Measurements from ENCODE around the gene NEO1.

Gene NEO1

DNA sequence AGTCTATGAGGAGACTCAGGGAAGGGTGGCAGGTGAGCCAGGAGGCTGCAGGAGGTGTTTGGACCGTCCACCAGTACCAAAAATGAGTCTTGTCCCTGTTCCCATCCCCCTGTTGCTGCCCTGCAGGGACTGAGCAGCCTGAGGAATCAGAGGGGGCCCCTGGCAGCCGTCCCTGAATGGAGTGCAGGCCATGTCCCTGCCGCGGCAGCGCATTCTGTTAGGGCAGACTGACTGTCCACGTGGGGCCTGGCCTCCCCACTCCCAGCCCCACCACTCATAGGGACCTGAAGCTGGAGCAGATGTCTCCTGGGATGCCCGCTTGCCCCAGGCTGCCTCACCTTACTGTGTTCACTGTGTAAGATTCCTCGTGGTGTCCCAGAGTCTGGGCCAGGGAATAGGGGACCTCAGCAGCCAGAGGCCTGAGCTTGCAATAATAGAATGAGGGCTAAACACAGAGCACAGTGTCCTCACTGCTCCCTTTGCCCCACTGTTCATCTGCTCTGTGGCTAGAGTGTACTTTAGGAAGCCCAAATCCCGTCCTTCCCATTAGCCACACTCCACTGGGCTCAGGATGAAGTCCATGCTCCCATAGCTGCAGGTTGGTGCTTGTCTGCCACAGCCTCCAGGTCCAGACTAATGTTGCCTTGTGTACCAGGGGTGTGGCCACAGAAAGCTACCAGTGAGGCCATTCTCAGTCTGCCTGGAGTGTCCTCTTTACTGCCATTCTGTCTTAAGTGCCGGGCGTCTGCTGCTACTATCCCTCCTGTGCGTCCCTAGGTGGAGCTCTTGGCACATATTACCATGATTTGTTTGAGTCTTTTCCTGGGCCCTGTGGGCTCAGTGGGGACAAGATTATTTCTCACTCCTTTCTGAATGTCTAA is 253.3 kb downstream of the NEO1 start:
- no peak overlapping the region for H3K4me2 ChIP-seq (ENCODE audit: low read length)
- no peak overlapping the region for H3K4me3 ChIP-seq (ENCODE audit: low read length)
- no peaks in the 10 kb centered on the region for H3K27me3 ChIP-seq (ENCODE audit: control insufficient read depth, insufficient read depth, low read length)
- no peak overlapping the region for H3K9ac ChIP-seq (ENCODE audit: low read depth, low read length)
- no peaks in the 10 kb centered on the region for H3K4me1 ChIP-seq (ENCODE audit: control insufficient read depth, insufficient read depth, low read length)
- H3K36me3 ChIP-seq (ENCODE audit: insufficient read depth, low read length) = no peaks in the 10 kb centered on the region
- no peaks in the 10 kb centered on the region for H3K9me3 ChIP-seq (replicated peaks; ENCODE audit: low read length)

DNA sequence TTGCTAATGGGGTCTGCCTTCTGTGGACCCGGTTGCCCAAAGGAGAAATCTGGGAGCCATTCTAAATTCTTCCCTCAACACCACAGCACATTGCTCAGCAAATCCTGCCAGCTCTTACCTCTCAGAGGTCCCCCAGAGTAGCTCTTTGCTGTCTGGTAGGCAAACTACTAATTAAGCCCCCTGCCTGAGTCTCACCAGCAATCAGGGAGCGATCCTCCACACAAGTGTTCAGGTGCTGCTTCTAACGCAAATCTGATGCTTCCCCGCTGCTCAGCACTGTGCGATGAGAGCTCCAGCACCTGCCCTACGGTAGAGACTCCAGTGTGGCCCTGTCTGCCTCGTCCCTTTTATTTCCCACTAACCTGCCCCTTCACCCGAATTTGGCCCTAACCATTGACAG is 256.0 kb downstream of the NEO1 start:
- Histone ChIP-seq H3K4me2 (ENCODE audit: low read length) (no peak overlapping the region), H3K36me3 (ENCODE audit: insufficient read depth, low read length) (no peaks in the 10 kb centered on the region), H3K4me3 (ENCODE audit: low read length) (no peak overlapping the region), H3K9me3 (replicated peaks; ENCODE audit: low read length) (no peaks in the 10 kb centered on the region), H3K4me1 (ENCODE audit: control insufficient read depth, insufficient read depth, low read length) (no peaks in the 10 kb centered on the region), H3K9ac (ENCODE audit: low read depth, low read length) (no peak overlapping the region), H3K27me3 (ENCODE audit: control insufficient read depth, insufficient read depth, low read length) (no peaks in the 10 kb centered on the region)

DNA sequence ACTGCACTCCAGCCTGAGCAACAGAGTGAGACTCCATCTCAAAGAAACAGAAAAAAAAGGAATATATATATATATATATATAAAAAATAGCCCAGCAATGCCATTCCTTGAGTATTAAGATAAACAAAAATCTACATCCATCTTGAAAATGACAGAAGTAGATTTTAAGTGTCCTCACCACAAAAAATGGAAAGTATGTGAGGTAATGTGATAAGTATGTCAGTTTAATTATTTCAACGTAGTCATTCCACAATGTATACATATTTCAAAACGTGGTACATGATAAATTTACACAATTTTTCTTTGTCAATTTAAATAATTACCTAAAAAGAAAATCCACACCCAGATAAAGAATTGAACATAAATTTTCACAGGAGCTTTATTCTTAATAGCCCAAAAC is 261.6 kb downstream of the NEO1 start:
- Histone ChIP-seq H3K4me3 (ENCODE audit: low read length) (no peak overlapping the region), H3K4me1 (ENCODE audit: control insufficient read depth, insufficient read depth, low read length) (no peaks in the 10 kb centered on the region), H3K27me3 (ENCODE audit: control insufficient read depth, insufficient read depth, low read length) (peaks cover 3% of the 10 kb centered on the region), H3K9me3 (replicated peaks; ENCODE audit: low read length) (no peaks in the 10 kb centered on the region), H3K9ac (ENCODE audit: low read depth, low read length) (no peak overlapping the region), H3K4me2 (ENCODE audit: low read length) (no peak overlapping the region), H3K36me3 (ENCODE audit: insufficient read depth, low read length) (no peaks in the 10 kb centered on the region)

DNA sequence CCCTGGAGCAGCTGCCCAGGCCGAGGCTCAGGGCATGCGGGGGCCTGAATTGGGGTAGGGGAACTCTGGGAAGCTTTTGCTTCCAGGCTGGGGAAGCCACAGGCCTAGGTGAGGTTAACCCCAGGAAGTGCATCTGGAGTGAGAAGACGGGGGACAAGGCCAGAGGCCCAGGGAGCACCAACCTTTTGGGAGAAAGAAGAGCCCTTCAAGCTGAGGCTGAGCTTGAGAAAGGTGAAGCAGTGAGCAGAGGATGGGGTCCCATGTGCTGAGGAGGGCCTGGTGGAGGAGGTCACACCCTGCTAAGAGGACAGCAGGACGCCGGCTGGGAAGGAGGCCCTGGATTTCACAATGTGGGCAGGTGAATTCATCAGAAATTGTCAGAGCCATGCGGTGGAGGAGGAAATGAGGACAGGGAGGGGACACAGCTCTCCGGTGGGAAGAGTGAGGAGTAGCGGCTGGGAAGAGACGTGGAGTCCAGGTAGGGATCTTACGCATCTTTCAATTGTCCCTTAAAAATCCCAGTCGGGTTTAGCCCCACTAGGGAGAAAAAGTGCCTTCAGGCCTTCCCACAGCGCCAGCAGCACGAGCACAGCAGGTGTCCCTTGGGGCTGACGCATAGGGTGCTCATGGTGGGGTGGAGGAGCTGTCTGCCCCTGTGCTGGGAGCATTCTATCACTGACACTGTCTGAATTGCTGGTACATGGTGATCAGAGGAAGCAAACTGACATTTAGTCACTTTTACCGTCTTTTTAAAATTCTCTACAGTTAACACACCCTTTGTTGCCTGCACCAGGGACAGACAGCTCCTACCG is 265.6 kb downstream of the NEO1 start:
- Histone ChIP-seq H3K27me3 (ENCODE audit: control insufficient read depth, insufficient read depth, low read length) (peaks cover 16% of the 10 kb centered on the region), H3K9me3 (replicated peaks; ENCODE audit: low read length) (no peaks in the 10 kb centered on the region), H3K36me3 (ENCODE audit: insufficient read depth, low read length) (no peaks in the 10 kb centered on the region), H3K9ac (ENCODE audit: low read depth, low read length) (no peak overlapping the region), H3K4me3 (ENCODE audit: low read length) (no peak overlapping the region), H3K4me2 (ENCODE audit: low read length) (no peak overlapping the region), H3K4me1 (ENCODE audit: control insufficient read depth, insufficient read depth, low read length) (no peaks in the 10 kb centered on the region)

DNA sequence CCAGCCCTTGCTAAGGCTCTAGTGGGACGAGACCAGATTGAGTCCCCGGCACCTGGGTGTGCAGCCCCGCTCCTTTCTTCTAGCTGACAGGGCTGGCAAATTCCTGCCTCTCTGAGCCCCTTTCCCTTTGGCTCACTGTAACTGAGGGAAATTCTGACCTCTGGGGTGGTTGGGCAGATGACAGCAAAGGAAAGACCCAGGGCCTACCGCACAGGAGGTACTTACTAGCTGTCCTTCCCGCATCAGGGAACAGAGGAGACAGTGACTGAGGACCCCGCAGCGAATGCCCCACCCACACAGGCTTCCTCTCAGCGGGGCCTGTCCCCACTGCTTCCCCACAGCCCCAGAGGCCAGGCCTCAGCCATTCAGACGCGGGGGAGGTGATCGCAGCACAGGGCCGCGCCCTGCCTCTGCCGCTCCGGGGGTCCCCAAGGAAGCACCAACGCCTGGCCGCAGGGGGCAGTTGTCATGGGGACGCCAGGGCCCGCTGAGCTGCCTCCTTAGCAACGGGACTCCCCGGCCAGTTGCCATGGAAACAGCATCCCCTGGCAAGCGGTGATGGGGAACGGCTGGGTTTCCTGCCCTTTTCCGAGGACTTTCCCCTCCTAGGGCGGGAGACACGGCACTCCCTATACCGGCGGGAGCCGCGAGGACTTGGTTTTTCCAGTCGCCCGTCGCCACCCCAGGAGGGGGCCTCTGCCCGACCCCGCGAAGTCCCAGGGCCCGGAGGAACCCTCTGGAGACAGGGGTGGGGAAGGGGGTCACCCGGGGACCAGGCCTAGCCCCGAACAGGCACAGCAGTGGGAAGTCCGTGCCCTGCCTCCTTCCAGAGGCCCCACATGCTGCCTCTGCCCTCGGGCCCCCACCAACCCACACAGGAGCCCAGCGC is 266.4 kb downstream of the NEO1 start:
- Histone ChIP-seq H3K27me3 (ENCODE audit: control insufficient read depth, insufficient read depth, low read length) (peaks cover 16% of the 10 kb centered on the region), H3K9me3 (replicated peaks; ENCODE audit: low read length) (no peaks in the 10 kb centered on the region), H3K4me3 (ENCODE audit: low read length) (no peak overlapping the region), H3K4me1 (ENCODE audit: control insufficient read depth, insufficient read depth, low read length) (no peaks in the 10 kb centered on the region), H3K9ac (ENCODE audit: low read depth, low read length) (no peak overlapping the region), H3K36me3 (ENCODE audit: insufficient read depth, low read length) (no peaks in the 10 kb centered on the region), H3K4me2 (ENCODE audit: low read length) (no peak overlapping the region)

DNA sequence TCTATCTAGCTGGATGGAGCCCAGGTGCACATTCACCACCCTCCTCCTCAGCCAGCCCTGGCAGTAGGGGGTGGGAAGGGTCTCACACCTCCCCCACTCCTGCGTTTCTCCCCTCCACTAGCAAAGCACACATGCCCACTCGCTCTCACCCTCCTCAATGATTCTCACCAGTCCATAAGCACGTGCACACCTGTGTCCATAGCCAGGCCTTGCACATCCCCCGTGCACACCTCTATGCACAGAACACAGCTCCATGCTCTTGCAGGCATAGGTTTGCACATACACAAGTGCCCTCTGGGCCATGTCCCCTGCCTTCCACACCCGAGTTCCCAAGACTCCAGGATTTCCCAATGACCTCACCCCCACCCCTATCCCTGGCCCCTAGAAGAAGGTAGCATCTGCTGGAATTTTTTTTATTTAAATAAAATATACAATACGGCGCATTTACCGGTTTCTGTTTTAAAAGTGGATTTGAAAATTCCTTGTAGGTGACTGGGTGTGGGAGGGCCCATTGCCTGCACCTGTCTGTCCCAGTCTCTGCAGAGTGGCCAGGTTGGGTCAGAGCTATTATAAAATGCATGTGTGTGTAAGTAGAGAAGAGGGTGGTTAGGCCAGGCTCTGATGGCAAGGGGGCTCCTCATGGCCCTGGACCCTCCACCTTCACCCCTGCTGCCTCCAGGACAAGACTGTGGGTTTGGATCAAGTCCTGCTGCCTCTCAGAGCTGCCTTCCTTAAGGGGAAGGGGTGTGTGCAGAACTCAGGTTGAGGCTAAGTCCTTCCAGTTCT is 267.4 kb downstream of the NEO1 start:
- H3K9ac ChIP-seq (ENCODE audit: low read depth, low read length) = no peak overlapping the region
- H3K27me3 ChIP-seq (ENCODE audit: control insufficient read depth, insufficient read depth, low read length) = peaks cover 16% of the 10 kb centered on the region
- H3K36me3 ChIP-seq (ENCODE audit: insufficient read depth, low read length) = no peaks in the 10 kb centered on the region
- H3K4me1 ChIP-seq (ENCODE audit: control insufficient read depth, insufficient read depth, low read length) = no peaks in the 10 kb centered on the region
- no peak overlapping the region for H3K4me2 ChIP-seq (ENCODE audit: low read length)
- H3K9me3 ChIP-seq (replicated peaks; ENCODE audit: low read length) = no peaks in the 10 kb centered on the region
- no peak overlapping the region for H3K4me3 ChIP-seq (ENCODE audit: low read length)

DNA sequence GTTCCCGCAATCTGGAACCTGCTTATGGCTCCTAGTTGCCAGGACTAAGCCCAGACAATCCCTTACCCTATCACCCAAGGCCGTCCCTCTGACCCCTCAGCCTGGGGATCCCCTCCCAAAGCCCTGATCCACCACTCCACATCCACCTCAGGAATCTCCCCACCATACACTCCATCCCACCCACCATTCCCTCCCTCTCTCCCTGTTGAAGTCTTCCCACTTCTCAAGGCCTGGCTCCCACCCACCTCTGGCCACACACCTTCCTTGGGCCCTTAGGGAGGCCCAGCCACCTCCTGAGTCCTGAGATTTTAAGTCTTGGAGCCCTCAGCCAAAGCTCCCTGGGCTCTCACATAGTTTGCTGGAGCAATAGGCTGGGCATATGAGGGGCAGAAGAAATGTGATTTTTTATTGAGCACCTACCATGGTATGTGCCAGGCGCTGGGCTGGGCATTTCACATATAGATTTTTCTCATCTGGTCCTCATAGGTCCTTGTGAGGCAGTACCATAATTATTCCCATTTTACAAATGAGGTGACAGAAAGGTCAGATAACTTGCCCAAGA is 268.4 kb downstream of the NEO1 start:
- no peak overlapping the region for H3K4me2 ChIP-seq (ENCODE audit: low read length)
- peaks cover 18% of the 10 kb centered on the region for H3K27me3 ChIP-seq (ENCODE audit: control insufficient read depth, insufficient read depth, low read length)
- no peaks in the 10 kb centered on the region for H3K9me3 ChIP-seq (replicated peaks; ENCODE audit: low read length)
- H3K9ac ChIP-seq (ENCODE audit: low read depth, low read length) = no peak overlapping the region
- no peak overlapping the region for H3K4me3 ChIP-seq (ENCODE audit: low read length)
- no peaks in the 10 kb centered on the region for H3K4me1 ChIP-seq (ENCODE audit: control insufficient read depth, insufficient read depth, low read length)
- H3K36me3 ChIP-seq (ENCODE audit: insufficient read depth, low read length) = no peaks in the 10 kb centered on the region

DNA sequence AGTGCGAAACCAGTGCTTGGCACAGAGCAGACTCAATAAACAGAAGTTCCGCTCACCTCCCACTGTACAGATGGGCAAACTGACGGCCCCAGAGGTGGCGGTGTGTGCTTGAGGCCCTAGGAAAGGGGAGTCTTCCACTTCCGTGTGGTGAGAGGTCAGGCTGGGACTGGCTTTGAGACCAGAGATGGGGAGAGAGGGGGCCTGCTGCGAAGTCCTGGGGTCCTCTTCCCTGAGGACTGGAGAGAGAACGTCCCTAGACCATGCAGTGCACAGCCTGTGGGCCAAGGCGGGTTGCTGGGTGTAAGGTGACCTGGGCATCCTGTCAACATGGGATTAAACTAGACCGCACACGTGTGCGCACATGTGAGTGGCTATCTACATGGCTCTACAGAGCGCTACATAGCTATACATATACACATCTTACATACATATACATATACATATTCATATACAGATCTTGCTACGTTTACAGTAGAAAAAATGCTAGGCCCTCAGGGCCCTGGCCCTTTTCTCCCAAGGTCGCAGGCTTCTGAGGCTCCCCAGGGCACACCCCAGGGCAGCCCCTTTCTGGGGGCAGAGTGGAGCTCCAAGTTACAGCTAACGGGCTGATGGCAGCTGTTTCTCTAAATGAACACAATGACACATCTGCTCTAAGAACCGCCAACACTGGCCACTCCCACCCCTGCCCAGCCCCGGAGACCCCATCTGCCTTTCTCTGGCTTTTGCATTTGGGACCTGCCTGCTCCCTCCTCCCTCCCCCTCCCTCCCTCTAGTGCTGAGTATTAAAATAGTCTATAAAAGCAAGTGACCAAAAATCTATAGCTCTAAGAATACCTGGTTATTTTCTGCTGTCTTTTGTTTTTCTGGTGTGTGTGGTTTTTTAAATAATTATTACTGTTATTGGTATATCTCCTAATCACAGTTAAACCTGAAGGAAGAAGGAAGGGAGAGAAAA is 269.5 kb downstream of the NEO1 start:
- Histone ChIP-seq H3K4me3 (ENCODE audit: low read length) (no peak overlapping the region), H3K36me3 (ENCODE audit: insufficient read depth, low read length) (no peaks in the 10 kb centered on the region), H3K9me3 (replicated peaks; ENCODE audit: low read length) (no peaks in the 10 kb centered on the region), H3K4me1 (ENCODE audit: control insufficient read depth, insufficient read depth, low read length) (no peaks in the 10 kb centered on the region), H3K27me3 (ENCODE audit: control insufficient read depth, insufficient read depth, low read length) (peaks cover 25% of the 10 kb centered on the region), H3K4me2 (ENCODE audit: low read length) (no peak overlapping the region), H3K9ac (ENCODE audit: low read depth, low read length) (no peak overlapping the region)

DNA sequence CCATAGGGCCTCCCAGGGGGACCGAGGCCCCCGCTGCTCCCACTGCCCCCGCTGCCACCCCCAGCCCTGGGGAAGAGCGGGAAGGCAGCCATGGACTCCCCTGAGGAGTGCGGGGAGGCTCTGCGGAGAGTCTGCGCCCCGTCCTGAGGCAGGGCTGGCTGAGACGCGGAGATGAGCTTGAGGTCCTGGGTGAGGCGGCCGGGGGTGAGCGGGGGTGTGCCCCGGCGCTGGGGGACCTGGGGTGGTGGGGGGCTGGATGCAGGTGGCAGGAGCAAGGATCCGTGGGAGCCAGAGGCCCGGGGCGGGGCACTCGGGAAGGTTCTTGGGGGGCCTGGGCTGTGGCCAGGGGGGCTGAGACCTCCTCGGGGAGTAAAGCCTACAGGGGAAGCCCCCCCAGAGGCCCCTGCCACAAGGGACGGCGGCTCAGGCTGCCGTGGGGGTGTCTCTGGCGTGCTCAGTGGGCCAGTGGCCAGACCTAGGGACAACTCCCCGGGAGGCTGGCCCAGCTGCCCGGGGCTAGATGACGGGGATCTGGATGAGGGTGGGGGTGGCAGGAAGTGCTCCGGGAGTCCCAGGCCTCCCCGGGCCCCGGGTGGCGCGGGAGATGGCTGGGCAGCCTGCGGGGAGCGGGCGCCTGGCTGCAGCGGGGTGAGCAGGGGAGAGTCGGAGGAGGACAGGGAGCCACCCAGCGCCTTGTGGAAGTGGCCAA is 270.6 kb downstream of the NEO1 start:
- Histone ChIP-seq H3K4me1 (ENCODE audit: control insufficient read depth, insufficient read depth, low read length) (no peaks in the 10 kb centered on the region), H3K9me3 (replicated peaks; ENCODE audit: low read length) (no peaks in the 10 kb centered on the region), H3K4me3 (ENCODE audit: low read length) (no peak overlapping the region), H3K36me3 (ENCODE audit: insufficient read depth, low read length) (no peaks in the 10 kb centered on the region), H3K27me3 (ENCODE audit: control insufficient read depth, insufficient read depth, low read length) (peaks cover 22% of the 10 kb centered on the region), H3K9ac (ENCODE audit: low read depth, low read length) (no peak overlapping the region), H3K4me2 (ENCODE audit: low read length) (no peak overlapping the region)

Data from skeletal muscle satellite cell (primary cell).